Germinal center (tissue), 1 donor: Measurements from ENCODE around the gene MUC7.
"Not testable (repeated sequence)": the region's sequence is repeated elsewhere in the genome, so short reads cannot be mapped to it uniquely, and the experiment has no call there.

Source experiments
- DNase-seq: peaks from one replicate; pipeline ENCODE4 v3.0.0; 2012; ENCODE audit warnings: mixed read lengths, low spot score

Gene MUC7

GRCh38 chr4:70471897-70472296 is at the start of gene MUC7:
MUC7 (plus strand) TSS chr4:70472197; CDS start chr4:70474022, 1,825 bp downstream.
- no peak for DNase-seq

GRCh38 chr4:70425306-70425705 is 46.7 kb upstream of the MUC7 start:
- DNase-seq, result no peak

- DNase-seq, result no peak
Observed at GRCh38 chr4:70426789-70427188, 45.2 kb upstream of the MUC7 start.

- no peak for DNase-seq
Observed at GRCh38 chr4:70437197-70437596, 34.8 kb upstream of the MUC7 start.

- DNase-seq, result no peak
Observed at GRCh38 chr4:70442474-70442873, 29.5 kb upstream of the MUC7 start.

GRCh38 chr4:70443329-70443728 is 28.7 kb upstream of the MUC7 start:
- no peak for DNase-seq

- DNase-seq, result no peak
Observed at GRCh38 chr4:70449220-70449619, 22.8 kb upstream of the MUC7 start.

GRCh38 chr4:70452946-70453345 is 19.1 kb upstream of the MUC7 start:
- no peak for DNase-seq

GRCh38 chr4:70463335-70463734 is 8.7 kb upstream of the MUC7 start:
- DNase-seq, result no peak

GRCh38 chr4:70473679-70474078 is 1.7 kb downstream of the MUC7 start:
- DNase-seq, result no peak

GRCh38 chr4:70488748-70489147 is 16.8 kb downstream of the MUC7 start:
- no peak for DNase-seq

- no peak for DNase-seq
Observed at GRCh38 chr4:70496231-70496630, 24.2 kb downstream of the MUC7 start.

- DNase-seq, result not testable (repeated sequence)
Observed at GRCh38 chr4:70501838-70502237, 29.8 kb downstream of the MUC7 start.

GRCh38 chr4:70504733-70505132 is 32.7 kb downstream of the MUC7 start:
- no peak for DNase-seq

- DNase-seq, result peak; percentile 33
Observed at GRCh38 chr4:70505151-70505748, 33.3 kb downstream of the MUC7 start.

- DNase-seq, result no peak
Observed at GRCh38 chr4:70508801-70509200, 36.8 kb downstream of the MUC7 start.

- no peak for DNase-seq
Observed at GRCh38 chr4:70511365-70511764, 39.4 kb downstream of the MUC7 start.

- DNase-seq, result no peak
Observed at GRCh38 chr4:70515367-70516250, 43.6 kb downstream of the MUC7 start.

- no peak for DNase-seq
Observed at GRCh38 chr4:70518269-70518668, 46.3 kb downstream of the MUC7 start, which contains the start of gene AMTN. AMTN (plus strand) TSS chr4:70518569; CDS start chr4:70518778, 209 bp downstream.

- no peak for DNase-seq
Observed at GRCh38 chr4:70518716-70519115, 46.7 kb downstream of the MUC7 start.

GRCh38 chr4:70522626-70523025 is 50.6 kb downstream of the MUC7 start:
- DNase-seq, result no peak

GRCh38 chr4:70530997-70531396 is 59.0 kb downstream of the MUC7 start:
- no peak for DNase-seq

GRCh38 chr4:70531981-70532380 is 60.0 kb downstream of the MUC7 start:
- DNase-seq, result peak; percentile 8
